SU-DHL-6 (cell line): ENCODE results near the gene OSBPL10.

Source experiments
- H2AFZ ChIP-seq: fragments of 200-600 bp; sonication (generic); 2 replicates; pipeline ENCODE4 v1.6.1; 2014; ENCODE audit warnings: low read depth, mild to moderate bottlenecking, moderate library complexity, mixed read lengths, antibody characterized with exemption, low read length; ENCODE audit not compliant: severe bottlenecking
- H3F3A ChIP-seq: fragments of 200-600 bp; shearing (Covaris generic); 2 replicates; pipeline ENCODE4 v1.6.0; 2016; ENCODE audit warnings: antibody characterized with exemption, mild to moderate bottlenecking; ENCODE audit not compliant: insufficient read depth
- H3K27ac ChIP-seq: fragments of 200-600 bp; sonication (generic); 2 replicates; pipeline ENCODE4 v1.5.1; 2016; ENCODE audit warnings: low read depth, mild to moderate bottlenecking, low read length, moderate library complexity, mixed read lengths
- H3K27me3 ChIP-seq: fragments of 200-600 bp; sonication (generic), shearing (Covaris generic); 2 replicates; pipeline ENCODE4 v1.6.0; 2014; ENCODE audit warnings: mild to moderate bottlenecking, low read length
- H3K36me3 ChIP-seq: fragments of 200-600 bp; sonication (generic); 2 replicates; pipeline ENCODE4 v1.6.1; 2014; ENCODE audit warnings: mild to moderate bottlenecking, low read length, mixed read lengths
- H3K4me2 ChIP-seq: fragments of 300-600, 200-600 bp; shearing (Covaris generic), sonication (generic); 2 replicates; pipeline ENCODE4 v1.6.0; 2014; ENCODE audit warnings: low read length, low read depth, mild to moderate bottlenecking; ENCODE audit not compliant: poor library complexity, severe bottlenecking
- H3K4me3 ChIP-seq: fragments of 200-600 bp; sonication (generic); 2 replicates; pipeline ENCODE4 v1.5.1; 2014; ENCODE audit warnings: antibody characterized with exemption, low read length, mild to moderate bottlenecking, mixed read lengths; ENCODE audit not compliant: insufficient read depth, poor library complexity, severe bottlenecking
- H3K79me2 ChIP-seq: fragments of 200-600 bp; sonication (generic); 2 replicates; pipeline ENCODE4 v1.6.1; 2014; ENCODE audit warnings: mild to moderate bottlenecking, low read length, moderate library complexity; ENCODE audit not compliant: insufficient read depth
- H3K9ac ChIP-seq: fragments of 200-600 bp; sonication (generic); 2 replicates; pipeline ENCODE4 v1.7.0; 2014; ENCODE audit warnings: mild to moderate bottlenecking, low read length
- H3K9me2 ChIP-seq: fragments of 200-600 bp; sonication (generic); replicated peaks from 2 replicates; pipeline ENCODE4 v1.6.1; 2014; ENCODE audit warnings: low read length; ENCODE audit not compliant: insufficient read depth
- H3K9me3 ChIP-seq: fragments of 200-600 bp; sonication (generic); 2 replicates; pipeline ENCODE4 v1.6.1; 2014; ENCODE audit warnings: low read length, mixed read lengths; ENCODE audit not compliant: insufficient read depth
- H4K20me1 ChIP-seq: fragments of 200-600 bp; sonication (generic); 2 replicates; pipeline ENCODE4 v1.6.1; 2014; ENCODE audit warnings: low read depth, mild to moderate bottlenecking, antibody characterized with exemption, low read length, moderate library complexity, mixed read lengths
- EZH2phosphoT487 ChIP-seq: fragments of 200-600 bp; sonication (generic), shearing (Covaris generic); conservative IDR thresholded peaks from 2 replicates; pipeline ENCODE4 v1.6.1; 2018; ENCODE audit warnings: mild to moderate bottlenecking, antibody characterized with exemption, low read length, moderate library complexity, mixed read lengths
- TF ChIP-seq, protein P1 (sequence below): fragments of 200-600 bp; sonication (generic); IDR thresholded peaks from one replicate; pipeline ENCODE4 v1.5.1; 2017; ENCODE audit warnings: antibody characterized with exemption, mild to moderate bottlenecking, low read length, moderate library complexity; ENCODE audit not compliant: insufficient read depth, poor library complexity, severe bottlenecking

The OSBPL10 gene

DNA sequence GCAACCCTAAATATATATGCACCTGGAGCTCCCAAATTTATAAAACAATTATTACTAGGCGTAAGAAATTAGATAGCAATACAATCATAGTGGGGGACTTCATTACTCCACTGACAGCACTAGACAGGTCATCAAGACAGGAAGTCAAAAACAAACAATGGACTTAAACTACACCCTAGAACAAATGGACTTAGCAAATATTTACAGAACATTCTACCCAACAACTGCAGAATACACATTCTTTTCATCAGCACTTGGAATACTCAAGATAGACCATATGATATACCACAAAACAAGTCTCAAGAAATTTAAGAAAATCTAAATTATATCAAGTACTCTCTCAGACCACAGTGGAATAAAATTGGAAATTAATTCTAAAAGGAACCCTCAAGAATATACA is 201.5 kb downstream of the OSBPL10 start:
- Histone ChIP-seq H4K20me1 (peaks cover 3% of the 10 kb centered on the region; the same call in 1 of the 2 replicates), H3K4me3 (no peak overlapping the region), H3K4me2 (peak overlapping the region; percentile 46), H3K9me2 (no peaks in the 10 kb centered on the region), H2AFZ (no peak overlapping the region), H3K9ac (no peak overlapping the region), H3F3A (no peaks in the 10 kb centered on the region), H3K36me3 (0 out of 2 replicates have a peak, but pooled peaks cover 6% of the 10 kb centered on the region), H3K79me2 (peaks cover 85% of the 10 kb centered on the region), H3K27ac (peak overlapping the region; percentile 36; the same call in 1 of the 2 replicates), H3K9me3 (no peaks in the 10 kb centered on the region), H3K27me3 (no peaks in the 10 kb centered on the region)
- TF ChIP-seq, protein P1, sequence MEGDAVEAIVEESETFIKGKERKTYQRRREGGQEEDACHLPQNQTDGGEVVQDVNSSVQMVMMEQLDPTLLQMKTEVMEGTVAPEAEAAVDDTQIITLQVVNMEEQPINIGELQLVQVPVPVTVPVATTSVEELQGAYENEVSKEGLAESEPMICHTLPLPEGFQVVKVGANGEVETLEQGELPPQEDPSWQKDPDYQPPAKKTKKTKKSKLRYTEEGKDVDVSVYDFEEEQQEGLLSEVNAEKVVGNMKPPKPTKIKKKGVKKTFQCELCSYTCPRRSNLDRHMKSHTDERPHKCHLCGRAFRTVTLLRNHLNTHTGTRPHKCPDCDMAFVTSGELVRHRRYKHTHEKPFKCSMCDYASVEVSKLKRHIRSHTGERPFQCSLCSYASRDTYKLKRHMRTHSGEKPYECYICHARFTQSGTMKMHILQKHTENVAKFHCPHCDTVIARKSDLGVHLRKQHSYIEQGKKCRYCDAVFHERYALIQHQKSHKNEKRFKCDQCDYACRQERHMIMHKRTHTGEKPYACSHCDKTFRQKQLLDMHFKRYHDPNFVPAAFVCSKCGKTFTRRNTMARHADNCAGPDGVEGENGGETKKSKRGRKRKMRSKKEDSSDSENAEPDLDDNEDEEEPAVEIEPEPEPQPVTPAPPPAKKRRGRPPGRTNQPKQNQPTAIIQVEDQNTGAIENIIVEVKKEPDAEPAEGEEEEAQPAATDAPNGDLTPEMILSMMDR: no peak
- TF ChIP-seq EZH2phosphoT487: no peak

DNA sequence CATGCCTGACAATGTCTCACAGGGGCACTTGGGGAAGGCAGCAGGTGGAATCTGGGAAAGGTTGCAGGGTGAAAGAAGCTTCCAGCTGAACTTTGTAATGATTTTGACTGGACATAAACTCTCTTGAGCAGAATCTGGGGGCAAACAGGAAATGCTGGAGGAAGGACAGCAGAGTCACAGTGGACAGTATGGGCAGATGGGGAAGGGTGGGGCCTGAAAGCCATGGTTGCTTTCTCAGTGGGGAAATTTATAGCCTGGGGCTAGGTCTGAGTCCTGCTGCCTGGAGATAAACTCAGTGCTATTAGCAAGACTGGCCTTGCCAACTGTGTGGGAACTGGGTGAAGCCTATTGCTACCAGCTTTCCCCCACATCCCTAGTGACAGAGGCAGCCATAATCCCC is 203.2 kb downstream of the OSBPL10 start:
- Histone ChIP-seq H3K79me2 (peaks cover 86% of the 10 kb centered on the region), H3F3A (no peaks in the 10 kb centered on the region), H3K4me3 (no peak overlapping the region), H3K9me3 (no peaks in the 10 kb centered on the region), H3K4me2 (peak overlapping the region; percentile 46), H3K27me3 (no peaks in the 10 kb centered on the region), H3K9ac (no peak overlapping the region), H3K9me2 (no peaks in the 10 kb centered on the region), H4K20me1 (peaks cover 3% of the 10 kb centered on the region; the same call in 1 of the 2 replicates), H2AFZ (no peak overlapping the region), H3K27ac (peak overlapping the region; percentile 36), H3K36me3 (0 out of 2 replicates have a peak, but pooled peaks cover 6% of the 10 kb centered on the region)
- TF ChIP-seq, protein P1: no peak
- TF ChIP-seq EZH2phosphoT487: no peak

DNA sequence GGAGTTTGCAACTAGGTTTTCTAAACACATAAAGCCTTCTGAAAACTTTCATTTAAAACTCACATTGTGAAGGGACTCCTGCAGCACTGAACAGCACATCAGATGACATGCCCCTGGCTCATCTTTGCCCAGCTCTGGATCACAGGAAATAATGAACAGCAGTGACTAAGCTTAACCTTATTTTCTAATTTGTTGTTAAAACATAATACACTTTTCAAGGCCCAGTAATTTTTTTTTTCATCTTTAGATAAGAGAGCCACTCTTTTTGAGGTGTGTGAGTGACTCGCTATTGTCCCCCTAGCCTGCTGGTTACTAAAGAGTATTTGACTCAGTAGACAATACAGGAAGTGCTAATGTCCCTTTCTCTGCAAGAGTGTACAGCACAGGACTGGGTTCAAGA is 204.0 kb downstream of the OSBPL10 start:
- Histone ChIP-seq H3K9me3 (no peaks in the 10 kb centered on the region), H3F3A (no peaks in the 10 kb centered on the region), H3K9me2 (no peaks in the 10 kb centered on the region), H3K27me3 (no peaks in the 10 kb centered on the region), H3K4me2 (no peak overlapping the region), H3K79me2 (peaks cover 87% of the 10 kb centered on the region), H4K20me1 (peaks cover 3% of the 10 kb centered on the region; the same call in 1 of the 2 replicates), H3K9ac (no peak overlapping the region), H3K4me3 (no peak overlapping the region), H3K27ac (no peak overlapping the region), H2AFZ (no peak overlapping the region), H3K36me3 (0 out of 2 replicates have a peak, but pooled peaks cover 2% of the 10 kb centered on the region)
- TF ChIP-seq, protein P1: no peak
- TF ChIP-seq EZH2phosphoT487: no peak

DNA sequence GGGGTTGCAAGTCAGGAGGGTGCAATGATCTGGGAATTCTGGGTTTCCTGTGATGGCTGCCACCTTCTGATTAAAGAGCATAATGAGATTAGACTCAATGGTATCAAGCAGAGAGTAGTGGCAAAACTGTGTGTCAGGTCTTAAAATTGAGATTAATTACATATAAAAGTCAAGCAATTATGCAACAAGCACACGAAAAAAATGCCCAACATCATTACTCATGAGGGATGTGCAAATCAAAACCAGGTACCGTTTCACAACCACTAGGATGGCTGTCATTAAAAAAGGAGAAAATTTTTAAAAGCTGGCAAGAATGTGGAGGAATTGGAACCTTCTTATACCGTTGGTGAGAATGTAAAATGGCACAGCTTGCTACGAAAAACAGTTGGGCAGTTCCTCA is 205.0 kb downstream of the OSBPL10 start:
- no peak overlapping the region for H3K9ac ChIP-seq
- H3K36me3 ChIP-seq: no peaks in the 10 kb centered on the region
- no peaks in the 10 kb centered on the region for H3K9me2 ChIP-seq
- no peaks in the 10 kb centered on the region for H3K9me3 ChIP-seq
- TF ChIP-seq, protein P1: no peak
- TF ChIP-seq EZH2phosphoT487: no peak
- H4K20me1 ChIP-seq: 0 out of 2 replicates have a peak, but pooled peaks cover 3% of the 10 kb centered on the region
- no peak overlapping the region for H3K27ac ChIP-seq
- no peak overlapping the region for H3K4me3 ChIP-seq
- H3K27me3 ChIP-seq: no peaks in the 10 kb centered on the region
- H3K79me2 ChIP-seq: peaks cover 87% of the 10 kb centered on the region
- H3F3A ChIP-seq: no peaks in the 10 kb centered on the region
- no peak overlapping the region for H2AFZ ChIP-seq
- H3K4me2 ChIP-seq: no peak overlapping the region
